Karpas-422 (cell line): ENCODE results near the gene BCL2. TPM values are rescaled to one million over a fixed set of nuclear protein-coding genes. Genes with fewer than 3 reads are reported as not detected.
A peak's percentile ranks its signal among the peaks of the same experiment; 100 is the strongest.

Experiments
- DNase-seq: peaks from one replicate; pipeline ENCODE4 v3.0.0-alpha.2; 2015
- H2AFZ ChIP-seq: fragments of 200-600 bp; sonication (generic); 2 replicates; pipeline ENCODE4 v1.6.1; 2014; ENCODE audit warnings: antibody characterized with exemption, low read length, mixed read lengths
- H3K27ac ChIP-seq: fragments of 200-600 bp; sonication (generic); 2 replicates; pipeline ENCODE4 v1.5.1; 2014; ENCODE audit warnings: mild to moderate bottlenecking, low read length, moderate library complexity
- H3K27me3 ChIP-seq: fragments of 200-600 bp; sonication (generic); 2 replicates; pipeline ENCODE4 v1.6.1; 2014; ENCODE audit warnings: low read length, mixed read lengths
- H3K36me3 ChIP-seq: fragments of 200-600 bp; sonication (generic); 2 replicates; pipeline ENCODE4 v1.6.1; 2014; ENCODE audit warnings: low read length, mixed read lengths; ENCODE audit not compliant: insufficient read depth
- H3K4me1 ChIP-seq: fragments of 200-600 bp; sonication (generic); 2 replicates; pipeline ENCODE4 v1.6.1; 2014; ENCODE audit warnings: mild to moderate bottlenecking, low read length, mixed read lengths
- H3K4me2 ChIP-seq: fragments of 200-600 bp; sonication (generic); 2 replicates; pipeline ENCODE4 v1.6.1; 2014; ENCODE audit warnings: low read length, low read depth, mild to moderate bottlenecking; ENCODE audit not compliant: poor library complexity, severe bottlenecking
- H3K4me3 ChIP-seq: fragments of 200-600 bp; sonication (generic); 2 replicates; pipeline ENCODE4 v1.5.1; 2014; ENCODE audit warnings: mild to moderate bottlenecking, antibody characterized with exemption, low read length, mixed read lengths
- H3K79me2 ChIP-seq: fragments of 200-600 bp; sonication (generic); 2 replicates; pipeline ENCODE4 v1.6.1; 2014; ENCODE audit warnings: mild to moderate bottlenecking, low read length, mixed read lengths
- H3K9ac ChIP-seq: fragments of 200-600 bp; sonication (generic); 2 replicates; pipeline ENCODE4 v1.6.0; 2014; ENCODE audit warnings: low read length
- H3K9me2 ChIP-seq: fragments of 200-600 bp; sonication (generic), shearing (Covaris generic); replicated peaks from 2 replicates; pipeline ENCODE4 v1.6.0; 2014; ENCODE audit warnings: mild to moderate bottlenecking, low read length, moderate library complexity; ENCODE audit not compliant: insufficient read depth
- H3K9me3 ChIP-seq: fragments of 300-700, 200-600 bp; sonication (generic); 2 replicates; pipeline ENCODE4 v1.6.1; 2014; ENCODE audit warnings: low read length, mixed read lengths
- H4K20me1 ChIP-seq: fragments of 200-600 bp; sonication (generic); 2 replicates; pipeline ENCODE4 v1.6.1; 2014; ENCODE audit warnings: mild to moderate bottlenecking, antibody characterized with exemption, low read length, low read depth; ENCODE audit not compliant: insufficient read depth
- total RNA-seq: library from RNA; depleted of rRNA; stranded (reverse); fragments of >200 nt; shearing (Covaris generic); gene quantifications from 2 replicates; pipeline ENCODE4 v1.2.3, GENCODE V29; 2014; ENCODE audit warnings: low replicate concordance

The BCL2 gene
- total RNA-seq, 1 experiment from 2014 or later, result 271 TPM

DNA sequence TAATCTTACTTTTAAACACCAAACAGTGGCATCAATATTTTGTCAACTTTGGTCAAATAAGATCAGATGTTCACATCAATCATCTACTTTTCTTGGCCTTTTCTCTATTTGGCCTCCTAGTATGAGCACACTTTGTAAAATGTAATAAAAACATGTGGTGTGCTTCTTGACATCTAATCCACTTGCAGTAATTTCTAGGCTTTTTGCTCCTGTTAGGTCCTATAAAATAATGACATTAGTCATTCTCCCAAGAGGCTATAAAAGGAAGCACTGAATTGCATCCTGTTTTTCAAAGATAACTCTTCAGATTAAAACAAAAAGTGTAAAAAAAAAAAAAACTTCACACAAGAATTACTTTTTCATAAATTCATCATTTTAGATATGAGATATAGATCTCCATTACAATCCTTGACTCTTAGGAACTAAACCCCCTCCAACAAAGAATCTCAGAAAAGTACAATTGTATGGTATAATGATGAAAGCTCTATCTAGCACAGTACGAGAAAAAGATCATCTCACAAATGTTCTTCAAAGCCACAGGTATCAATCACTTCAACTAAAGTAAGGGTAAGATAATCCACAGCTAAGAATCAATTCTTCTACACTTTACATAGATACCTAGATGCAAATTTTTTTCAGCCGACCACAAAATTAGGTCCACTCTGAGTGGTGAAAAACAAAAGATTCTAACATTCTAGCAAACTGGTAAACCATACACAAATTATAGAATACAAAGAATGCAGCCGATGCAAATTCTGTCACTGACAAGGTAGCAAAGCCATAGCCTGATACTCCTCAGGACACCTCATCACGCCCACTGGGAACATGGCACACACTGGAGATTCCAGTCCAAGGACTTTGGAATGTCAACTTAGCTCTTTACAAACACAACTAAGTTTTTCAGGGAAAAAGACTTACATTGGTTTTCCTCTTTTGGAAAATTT, 2.7 kb downstream of the BCL2 start:
- peak overlapping the region; percentile 90 for H3K9ac ChIP-seq
- H3K79me2 ChIP-seq, result peaks cover 77% of the 10 kb centered on the region
- H2AFZ ChIP-seq, result no peak overlapping the region
- H3K4me2 ChIP-seq, result peak overlapping the region; percentile 93
- H3K27ac ChIP-seq, result peak overlapping the region; percentile 88
- H4K20me1 ChIP-seq, result peaks cover 61% of the 10 kb centered on the region
- peaks cover 53% of the 10 kb centered on the region for H3K36me3 ChIP-seq
- no peaks in the 10 kb centered on the region for H3K27me3 ChIP-seq
- no peaks in the 10 kb centered on the region for H3K9me3 ChIP-seq
- peak; percentile 80 for DNase-seq
- H3K4me3 ChIP-seq, result peak overlapping the region; percentile 90
- H3K9me2 ChIP-seq, result no peaks in the 10 kb centered on the region
- peaks cover 59% of the 10 kb centered on the region for H3K4me1 ChIP-seq

DNA sequence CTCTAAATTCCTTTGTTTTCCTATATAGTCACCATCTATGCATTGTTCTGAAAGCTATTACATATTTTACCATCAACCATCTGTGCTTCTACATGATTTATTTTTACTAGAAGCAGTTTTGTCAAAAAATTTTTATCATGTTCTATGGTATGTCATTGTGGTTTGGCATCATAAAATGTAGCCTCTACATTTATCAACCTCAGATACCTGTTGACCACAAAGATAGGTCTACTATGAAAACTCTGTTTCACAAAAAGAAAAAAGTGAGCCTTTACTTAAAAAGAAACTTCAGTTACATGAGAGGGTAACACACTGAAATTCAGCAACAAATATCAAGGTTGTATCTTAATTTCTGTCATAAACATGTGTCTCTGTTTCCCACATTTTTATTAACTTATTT, 3.7 kb downstream of the BCL2 start:
- Histone ChIP-seq H3K27me3 (no peaks in the 10 kb centered on the region), H3K9me3 (no peaks in the 10 kb centered on the region), H3K27ac (peak overlapping the region; percentile 88), H3K9ac (peak overlapping the region; percentile 90), H3K4me3 (peak overlapping the region; percentile 90), H4K20me1 (peaks cover 68% of the 10 kb centered on the region), H3K4me1 (peaks cover 59% of the 10 kb centered on the region), H3K4me2 (peak overlapping the region; percentile 93), H3K36me3 (peaks cover 56% of the 10 kb centered on the region), H2AFZ (no peak overlapping the region), H3K79me2 (peaks cover 87% of the 10 kb centered on the region), H3K9me2 (no peaks in the 10 kb centered on the region)
- DNase-seq, result no peak

DNA sequence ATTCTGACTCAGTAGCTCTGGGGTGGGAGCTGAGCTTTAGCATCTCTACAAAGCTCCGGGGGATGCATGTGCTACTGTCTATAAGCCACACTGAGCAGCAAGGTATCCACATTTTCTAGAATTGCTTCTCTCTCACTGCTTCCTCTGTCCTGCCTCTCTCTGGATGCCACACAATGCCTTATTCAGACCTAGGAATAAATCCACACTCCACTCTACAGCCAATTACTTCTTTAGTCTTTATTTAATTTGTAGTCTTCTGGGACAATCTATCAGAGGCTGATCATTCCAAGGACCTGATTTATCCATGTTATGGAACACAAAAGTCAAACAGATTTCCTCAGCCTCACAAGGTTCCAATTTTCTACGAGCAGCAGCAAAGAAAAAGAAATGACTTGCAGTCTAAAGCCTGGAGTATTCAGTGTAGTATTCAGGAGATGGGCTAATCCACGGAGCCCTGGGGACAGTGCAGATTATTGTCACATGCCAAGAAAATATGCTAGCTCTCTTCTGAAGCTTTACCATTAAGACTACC, 4.4 kb downstream of the BCL2 start:
- Histone ChIP-seq H3K4me3 (peak overlapping the region; percentile 90), H3K27ac (peak overlapping the region; percentile 88), H3K4me2 (peak overlapping the region; percentile 93)

DNA sequence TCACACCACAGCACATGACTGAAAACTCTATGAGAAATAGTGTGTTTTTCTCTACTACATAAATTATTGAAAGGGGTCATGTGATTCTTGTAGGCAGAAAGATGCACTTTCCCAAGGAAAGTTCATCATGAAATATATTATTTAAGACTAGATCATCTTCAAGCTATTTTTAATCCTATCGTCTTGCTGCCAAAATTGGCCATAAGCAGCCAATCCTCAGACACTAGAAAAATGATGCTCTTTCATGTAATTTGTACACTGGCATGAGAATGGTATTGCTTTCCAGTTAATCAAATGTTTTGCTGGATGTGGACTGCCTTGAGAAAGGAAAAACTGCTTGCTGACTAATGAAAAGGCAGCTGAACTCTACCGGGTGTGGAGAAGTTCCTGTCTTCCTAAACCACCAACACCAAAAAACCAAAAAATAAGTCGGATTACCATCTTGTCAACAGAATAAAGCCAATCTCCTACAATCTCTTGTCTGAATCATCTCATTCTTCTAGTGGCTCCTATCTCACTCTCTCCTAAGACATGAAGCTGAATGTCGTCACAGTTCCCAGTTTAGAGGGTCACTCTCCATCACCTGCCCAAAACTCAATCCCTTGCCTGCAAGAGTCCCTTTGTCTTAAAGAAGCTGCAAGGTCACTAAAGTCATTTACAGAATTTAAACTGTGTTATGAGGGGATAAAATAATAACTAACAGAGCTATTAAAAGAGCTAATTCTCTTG, 5.3 kb downstream of the BCL2 start:
- H3K27ac ChIP-seq, result peak overlapping the region; percentile 88
- H3K9me3 ChIP-seq, result no peaks in the 10 kb centered on the region
- peak; percentile 50 for DNase-seq
- H3K4me2 ChIP-seq, result peak overlapping the region; percentile 93
- peaks cover 59% of the 10 kb centered on the region for H3K36me3 ChIP-seq
- H3K4me1 ChIP-seq, result peaks cover 70% of the 10 kb centered on the region
- H3K79me2 ChIP-seq, result peaks cover 98% of the 10 kb centered on the region
- no peaks in the 10 kb centered on the region for H3K27me3 ChIP-seq
- H3K4me3 ChIP-seq, result peak overlapping the region; percentile 90
- no peak overlapping the region for H2AFZ ChIP-seq
- peak overlapping the region; percentile 90 for H3K9ac ChIP-seq
- peaks cover 80% of the 10 kb centered on the region for H4K20me1 ChIP-seq
- H3K9me2 ChIP-seq, result no peaks in the 10 kb centered on the region

More for the DNA sequence above, 4.4 kb downstream of the BCL2 start:
- Histone ChIP-seq H3K4me1 (peaks cover 63% of the 10 kb centered on the region), H3K27me3 (no peaks in the 10 kb centered on the region), H3K36me3 (peaks cover 59% of the 10 kb centered on the region), H3K79me2 (peaks cover 94% of the 10 kb centered on the region), H4K20me1 (peaks cover 74% of the 10 kb centered on the region), H3K9me3 (no peaks in the 10 kb centered on the region), H3K9ac (peak overlapping the region; percentile 90), H2AFZ (no peak overlapping the region), H3K9me2 (no peaks in the 10 kb centered on the region)
- DNase-seq, result peak; percentile 63

DNA sequence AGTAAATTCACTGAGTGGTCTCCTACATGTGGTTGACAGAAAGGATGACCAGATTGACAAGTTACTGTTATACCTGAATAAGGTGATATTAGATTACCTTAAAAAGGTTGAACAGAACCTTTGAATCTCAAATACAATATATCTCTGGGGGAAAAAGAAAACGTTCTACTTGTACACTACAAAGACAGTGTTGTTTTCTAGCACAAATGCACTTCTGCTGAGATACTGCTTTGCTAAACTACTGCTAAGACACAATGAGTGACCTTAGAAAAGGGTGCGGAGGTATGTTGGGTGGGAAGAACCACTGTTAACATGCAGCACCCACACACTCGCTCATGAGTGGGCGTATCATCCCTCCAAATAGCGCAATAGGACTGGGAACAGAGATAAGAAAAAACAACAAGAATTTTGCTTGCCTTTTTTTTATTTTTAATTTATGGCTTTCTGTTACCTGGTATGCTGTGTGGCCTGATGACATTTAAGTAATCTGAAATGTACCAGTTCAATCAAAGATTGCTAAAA, 6.1 kb downstream of the BCL2 start:
- Histone ChIP-seq H2AFZ (no peak overlapping the region), H4K20me1 (peaks cover 87% of the 10 kb centered on the region), H3K9me3 (no peaks in the 10 kb centered on the region), H3K36me3 (peaks cover 59% of the 10 kb centered on the region), H3K9ac (peak overlapping the region; percentile 90), H3K79me2 (peaks cover 98% of the 10 kb centered on the region), H3K4me2 (peak overlapping the region; percentile 93), H3K4me1 (peaks cover 78% of the 10 kb centered on the region), H3K27me3 (no peaks in the 10 kb centered on the region), H3K4me3 (peak overlapping the region; percentile 90), H3K27ac (peak overlapping the region; percentile 43), H3K9me2 (no peaks in the 10 kb centered on the region)
- no peak for DNase-seq

DNA sequence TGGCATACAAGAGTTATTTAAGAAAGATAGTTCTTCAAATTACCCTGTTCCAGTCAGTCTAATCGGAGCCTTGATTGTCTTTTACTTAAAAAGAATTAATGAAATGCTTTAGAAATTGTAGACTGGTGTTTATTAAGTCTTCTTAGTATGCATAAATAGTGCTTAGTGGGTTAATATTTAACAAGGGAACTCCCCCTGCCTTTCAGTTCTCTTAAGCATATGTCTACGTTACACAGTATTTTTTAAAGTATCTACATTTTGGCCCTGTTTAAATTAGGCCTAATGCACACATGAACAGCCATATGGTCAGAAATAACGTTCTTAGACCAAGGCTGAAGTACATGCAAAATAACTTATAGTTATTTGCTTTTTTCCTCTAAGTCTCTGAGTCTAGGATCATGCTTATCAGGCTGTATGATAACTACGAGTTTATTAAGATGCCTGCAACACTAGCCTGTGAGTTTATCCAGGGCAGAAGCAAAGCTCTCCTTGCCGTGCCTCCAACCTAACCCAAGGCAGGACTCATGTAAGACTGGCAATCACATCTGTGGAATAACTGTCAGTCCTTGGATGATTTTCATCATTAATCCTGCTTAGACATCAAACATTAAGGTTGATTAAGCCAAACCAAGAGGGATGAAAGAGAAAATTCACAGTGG, 6.7 kb downstream of the BCL2 start:
- H3K4me3 ChIP-seq, result peak overlapping the region; percentile 90
- peak; percentile 61 for DNase-seq
- H3K27ac ChIP-seq, result peak overlapping the region; percentile 43
- peaks cover 64% of the 10 kb centered on the region for H3K36me3 ChIP-seq
- peaks cover 84% of the 10 kb centered on the region for H3K4me1 ChIP-seq
- peaks cover 92% of the 10 kb centered on the region for H4K20me1 ChIP-seq
- H3K9me3 ChIP-seq, result no peaks in the 10 kb centered on the region
- H3K4me2 ChIP-seq, result peak overlapping the region; percentile 93
- no peaks in the 10 kb centered on the region for H3K27me3 ChIP-seq
- peak overlapping the region; percentile 90 for H3K9ac ChIP-seq
- peaks cover 98% of the 10 kb centered on the region for H3K79me2 ChIP-seq
- no peaks in the 10 kb centered on the region for H3K9me2 ChIP-seq
- H2AFZ ChIP-seq, result no peak overlapping the region

DNA sequence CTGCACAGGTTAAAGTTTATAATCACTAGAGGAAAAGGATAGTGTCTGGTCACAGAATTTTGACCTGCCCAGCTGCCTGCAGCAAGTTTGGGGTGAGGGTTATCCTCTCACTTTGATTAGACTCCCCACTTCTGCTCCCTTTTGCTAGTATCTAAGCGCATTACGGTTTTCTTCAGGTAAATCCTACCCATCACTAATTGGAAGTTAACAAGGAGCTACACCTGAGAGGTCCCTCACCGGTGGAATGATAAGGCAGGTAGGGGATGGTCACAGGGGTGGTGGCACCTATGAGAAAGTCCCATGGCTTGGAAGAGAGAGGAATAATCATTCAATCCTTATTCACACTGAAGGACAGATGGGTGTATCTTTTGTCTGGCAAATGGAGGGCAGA, 7.6 kb downstream of the BCL2 start:
- peak; percentile 50 for DNase-seq
- Histone ChIP-seq H3K4me1 (peaks cover 93% of the 10 kb centered on the region), H3K4me2 (peak overlapping the region; percentile 93), H3K9me3 (no peaks in the 10 kb centered on the region), H2AFZ (no peak overlapping the region), H3K9ac (peak overlapping the region; percentile 90; the same call in 1 of the 2 replicates), H3K36me3 (peaks cover 62% of the 10 kb centered on the region), H3K27me3 (no peaks in the 10 kb centered on the region), H3K27ac (peak overlapping the region; percentile 43), H3K9me2 (no peaks in the 10 kb centered on the region), H3K4me3 (peak overlapping the region; percentile 90), H4K20me1 (peaks cover 92% of the 10 kb centered on the region), H3K79me2 (peaks cover 98% of the 10 kb centered on the region)
